GM06990 (cell line): ENCODE measurements around the gene OSER1.

Experiments used
- DNase-seq: peaks from one replicate; pipeline ENCODE4 v3.0.0-alpha.2; 2011; ENCODE audit not compliant: insufficient read length; ENCODE audit errors: extremely low read depth
- H3K27me3 ChIP-seq: replicated peaks from 2 replicates; pipeline ENCODE4 v1.6.0; 2011; ENCODE audit warnings: low read length; ENCODE audit not compliant: control insufficient read depth, insufficient read depth
- H3K36me3 ChIP-seq: 2 replicates; pipeline ENCODE4 v1.5.1; 2011; ENCODE audit warnings: low read length; ENCODE audit not compliant: control insufficient read depth, insufficient read depth
- H3K4me3 ChIP-seq: replicated peaks from 2 replicates; pipeline ENCODE4 v1.5.1; 2011; ENCODE audit warnings: low read depth, mild to moderate bottlenecking, control low read depth, low read length
- CTCF ChIP-seq: IDR thresholded peaks from 2 replicates; pipeline ENCODE4 v1.5.1; 2011; ENCODE audit warnings: low read length, control low read depth, mild to moderate bottlenecking, inconsistent platforms; ENCODE audit not compliant: insufficient read depth, poor library complexity, severe bottlenecking

Gene OSER1

GRCh38 chr20:44204832-44205215, 5.7 kb downstream of the OSER1 start:
- no peak for DNase-seq
- Histone ChIP-seq H3K4me3 (no peak overlapping the region), H3K36me3 (peaks cover 2% of the 10 kb centered on the region), H3K27me3 (no peaks in the 10 kb centered on the region)
- TF ChIP-seq CTCF, result no peak

DNA sequence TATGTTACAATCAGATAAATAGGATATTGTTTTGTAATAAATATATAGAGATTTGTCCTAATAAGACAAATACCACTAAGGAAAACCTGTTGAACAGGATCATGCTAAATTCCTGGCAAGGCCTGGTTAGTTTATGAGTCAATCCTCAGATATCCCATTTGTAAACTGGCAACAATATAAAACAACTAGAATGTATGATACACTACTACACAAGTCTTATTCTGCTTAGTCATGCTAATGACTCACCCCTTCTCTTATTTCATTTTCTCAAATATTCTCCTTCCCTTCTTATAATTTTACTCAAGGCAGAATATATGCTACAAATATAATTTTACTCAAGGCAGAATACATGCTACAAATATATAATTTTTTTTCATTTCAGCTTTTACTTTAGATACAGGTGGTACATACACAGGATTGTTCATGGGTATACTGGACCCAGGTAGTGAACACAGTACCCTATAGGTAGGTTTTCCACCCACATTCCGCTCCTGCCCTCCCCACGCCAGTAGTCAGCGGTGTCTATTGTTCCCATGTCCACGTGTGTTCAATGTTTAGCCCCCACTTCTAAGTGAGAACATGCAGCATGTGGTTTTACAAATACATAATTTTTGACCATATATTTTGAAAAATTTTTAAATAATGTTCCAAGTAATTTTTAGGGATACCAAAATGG, 6.3 kb downstream of the OSER1 start:
- TF ChIP-seq CTCF, result no peak
- peaks cover 5% of the 10 kb centered on the region for H3K36me3 ChIP-seq
- no peak overlapping the region for H3K4me3 ChIP-seq
- DNase-seq, result no peak
- H3K27me3 ChIP-seq, result no peaks in the 10 kb centered on the region

GRCh38 chr20:44203161-44203560, 7.4 kb downstream of the OSER1 start:
- H3K4me3 ChIP-seq, result no peak overlapping the region
- DNase-seq, result no peak
- no peaks in the 10 kb centered on the region for H3K27me3 ChIP-seq
- TF ChIP-seq CTCF, result no peak
- H3K36me3 ChIP-seq, result peaks cover 5% of the 10 kb centered on the region

DNA sequence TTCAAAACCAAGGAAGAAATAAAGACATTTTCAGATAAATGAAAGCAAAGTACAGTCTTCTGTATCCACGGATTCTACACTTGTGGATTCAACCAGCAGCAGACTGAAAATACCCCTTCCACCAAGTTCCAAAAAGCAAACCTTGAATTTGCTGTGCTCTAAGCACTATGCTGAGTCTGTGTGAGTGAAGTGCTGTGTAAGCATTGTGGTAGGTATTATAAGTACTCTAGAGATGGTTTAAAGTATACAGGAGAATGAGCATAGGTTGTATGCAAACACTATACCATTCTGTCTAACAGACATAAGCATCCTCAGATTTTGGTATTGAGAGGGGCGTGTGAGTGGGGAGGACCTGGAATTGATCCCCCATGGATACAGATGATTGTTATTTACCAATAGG, 9.6 kb downstream of the OSER1 start:
- Histone ChIP-seq H3K4me3 (no peak overlapping the region), H3K36me3 (peaks cover 10% of the 10 kb centered on the region), H3K27me3 (no peaks in the 10 kb centered on the region)
- no peak for DNase-seq
- no peak for TF ChIP-seq CTCF

DNA sequence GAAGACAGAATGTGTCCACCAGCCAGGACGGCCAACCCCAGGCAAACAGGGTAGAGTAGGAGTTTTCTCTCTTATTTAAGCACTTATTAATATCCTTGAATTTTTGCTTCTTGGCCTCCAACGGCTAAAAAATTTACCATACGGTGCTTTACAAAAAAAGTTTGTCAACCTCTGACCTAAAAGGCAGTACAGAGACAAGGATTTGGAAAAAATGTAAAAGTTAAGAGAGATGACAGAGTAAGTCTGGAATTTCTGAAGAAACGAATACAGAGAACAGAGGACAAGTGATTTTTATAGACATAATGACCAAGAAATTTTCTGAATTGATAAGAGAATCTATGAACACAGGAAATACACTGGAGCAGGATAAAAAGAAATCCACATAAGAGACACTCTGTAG, 10.2 kb downstream of the OSER1 start:
- H3K27me3 ChIP-seq, result no peaks in the 10 kb centered on the region
- peaks cover 10% of the 10 kb centered on the region for H3K36me3 ChIP-seq
- no peak for DNase-seq
- no peak for TF ChIP-seq CTCF
- no peak overlapping the region for H3K4me3 ChIP-seq

GRCh38 chr20:44199877-44200276, 10.7 kb downstream of the OSER1 start:
- no peak overlapping the region for H3K4me3 ChIP-seq
- DNase-seq, result no peak
- H3K36me3 ChIP-seq, result peaks cover 10% of the 10 kb centered on the region
- no peaks in the 10 kb centered on the region for H3K27me3 ChIP-seq
- no peak for TF ChIP-seq CTCF
